Measurements from ENCODE around the gene SYCP3.

SYCP3 gene

DNA sequence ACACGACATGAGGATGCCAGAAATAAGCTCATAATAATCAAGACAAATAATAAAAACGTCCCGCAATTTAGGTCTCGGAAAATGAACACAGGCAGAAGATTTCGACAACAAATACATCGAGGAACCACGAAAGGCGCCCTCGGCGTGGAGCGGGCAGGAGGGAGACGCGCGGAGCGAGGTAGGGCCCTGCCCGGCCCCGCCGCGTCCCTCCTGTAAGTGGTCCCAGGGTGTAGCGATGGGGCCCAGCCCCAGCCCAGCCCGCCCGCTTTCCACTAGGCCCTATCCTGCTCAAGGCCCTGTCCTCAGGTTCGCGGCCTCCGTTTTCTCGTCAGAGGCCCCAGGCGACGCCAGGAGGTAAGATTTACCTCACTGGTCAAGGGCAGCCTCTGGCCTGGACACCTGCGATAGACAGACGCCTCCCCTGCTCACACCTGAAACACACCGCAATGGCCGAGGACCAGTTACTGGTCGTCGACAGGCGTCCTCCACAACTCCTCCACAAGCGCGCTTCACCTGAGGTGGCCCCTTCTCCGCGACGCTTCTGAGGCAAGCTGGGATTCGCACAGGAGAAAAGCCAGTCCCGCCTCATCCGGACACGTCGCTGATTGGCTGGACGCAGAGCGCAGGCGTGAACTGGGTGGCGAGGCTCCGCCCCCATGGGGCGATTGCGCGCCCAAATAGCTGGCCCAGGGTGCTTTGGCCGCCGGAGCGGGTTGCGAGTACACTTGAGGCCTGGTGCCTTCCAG, at the start of gene SYCP3:
SYCP3 (minus strand) TSS at position 543 of the 746 bp plus-strand sequence. CDS start 1,527 bp downstream, outside the sequence.
- DNase-seq (ENCODE audit: extremely low spot score): no peak
- ChIA-PET POLR2A (interaction anchor here (0.7 kb wide), 1 partner anchor 17 kb away, joined by 3 read pairs; no protein-coding TSS in a partner anchor), CTCF (interaction anchor here (0.9 to 1.0 kb wide), 3 partner anchors 8 to 1391 kb away, joined by 3 to 5 read pairs (median 3); no protein-coding TSS in a partner anchor)
- TF ChIP-seq CTCF (IDR thresholded peaks at IDR 0.05; ENCODE audit: control extremely low read depth, extremely low read depth, low read depth, missing control alignments): no peak

GRCh38 chr12:101785671-101786070, 46.4 kb upstream of the SYCP3 start:
- CTCF ChIA-PET: interaction anchor here (1.1 to 2.8 kb wide), 7 partner anchors 12 to 54 kb away, joined by 3 to 20 read pairs (median 8); partner anchors contain the start of gene GNPTAB
- TF ChIP-seq CTCF (IDR thresholded peaks at IDR 0.05; ENCODE audit: control extremely low read depth, extremely low read depth, low read depth, missing control alignments): no peak
- DNase-seq (ENCODE audit: extremely low spot score): no peak
- POLR2A ChIA-PET: no interaction called here

DNA sequence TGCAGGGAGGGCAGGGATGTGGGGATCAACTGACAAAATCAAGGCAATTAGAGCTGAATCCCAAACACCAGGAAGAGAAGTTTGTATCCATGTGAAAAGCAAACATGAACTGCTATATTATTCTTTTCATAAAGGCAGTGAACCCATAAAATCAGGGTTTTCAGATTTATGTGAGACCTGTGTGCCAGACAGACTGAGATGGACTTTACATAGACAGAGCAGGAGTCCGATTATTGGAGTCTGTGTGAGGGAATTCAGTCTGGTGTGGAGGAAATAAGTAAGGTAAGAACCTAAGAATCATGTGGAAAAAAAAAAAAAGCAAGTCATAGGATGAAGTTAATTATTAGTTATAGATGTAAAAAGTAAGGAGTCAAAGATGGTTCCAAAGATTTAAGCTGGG, 45.1 kb upstream of the SYCP3 start:
- CTCF ChIA-PET: interaction anchor here (1.1 to 2.8 kb wide), 7 partner anchors 11 to 56 kb away, joined by 3 to 20 read pairs (median 8); partner anchors contain the start of gene GNPTAB
- DNase-seq (ENCODE audit: extremely low spot score): no peak
- no peak for TF ChIP-seq CTCF (IDR thresholded peaks at IDR 0.05; ENCODE audit: control extremely low read depth, extremely low read depth, low read depth, missing control alignments)
- POLR2A ChIA-PET: interaction anchor here (0.6 kb wide), 1 partner anchor 42 kb away, joined by 3 read pairs; no protein-coding TSS in a partner anchor

DNA sequence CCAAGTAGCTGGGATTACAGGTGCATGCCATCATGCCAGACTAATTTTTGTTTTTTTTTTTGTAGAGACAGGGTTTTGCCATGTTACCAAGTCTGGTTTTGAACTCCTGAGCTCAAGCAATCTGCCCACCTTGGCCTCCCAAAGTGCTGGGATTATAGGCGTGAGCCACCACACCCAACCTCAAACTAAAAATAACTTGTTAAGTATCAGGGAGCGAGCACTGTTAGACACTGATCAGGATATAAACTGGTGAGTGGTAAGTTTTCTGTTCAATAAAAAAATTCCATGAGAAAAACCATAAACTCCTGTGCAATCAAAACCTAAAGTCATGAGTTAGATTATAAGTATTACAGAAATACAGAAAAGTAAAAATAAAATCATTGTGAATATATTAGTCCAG, 44.6 kb upstream of the SYCP3 start:
- no peak for TF ChIP-seq CTCF (IDR thresholded peaks at IDR 0.05; ENCODE audit: control extremely low read depth, extremely low read depth, low read depth, missing control alignments)
- POLR2A ChIA-PET: interaction anchor here (0.6 kb wide), 1 partner anchor 42 kb away, joined by 3 read pairs; no protein-coding TSS in a partner anchor
- no peak for DNase-seq (ENCODE audit: extremely low spot score)
- CTCF ChIA-PET: interaction anchor here (1.0 to 2.8 kb wide), 6 partner anchors 10 to 56 kb away, joined by 4 to 20 read pairs (median 10); partner anchors contain the start of gene GNPTAB

GRCh38 chr12:101783150-101783549, 43.9 kb upstream of the SYCP3 start:
- CTCF ChIA-PET: interaction anchor here (1.0 to 2.8 kb wide), 5 partner anchors 10 to 57 kb away, joined by 4 to 20 read pairs (median 11); partner anchors contain the start of gene GNPTAB
- POLR2A ChIA-PET: interaction anchor here (0.7 kb wide), 1 partner anchor 29 kb away, joined by 3 read pairs; no protein-coding TSS in a partner anchor
- no peak for DNase-seq (ENCODE audit: extremely low spot score)

More at GRCh38 chr12:101783150-101783549, 43.9 kb upstream of the SYCP3 start:
- no peak for TF ChIP-seq CTCF (IDR thresholded peaks at IDR 0.05; ENCODE audit: control extremely low read depth, extremely low read depth, low read depth, missing control alignments)

Measured in GM10248 (cell line).